ENCODE results near the gene EPSTI1.

EPSTI1 gene

DNA sequence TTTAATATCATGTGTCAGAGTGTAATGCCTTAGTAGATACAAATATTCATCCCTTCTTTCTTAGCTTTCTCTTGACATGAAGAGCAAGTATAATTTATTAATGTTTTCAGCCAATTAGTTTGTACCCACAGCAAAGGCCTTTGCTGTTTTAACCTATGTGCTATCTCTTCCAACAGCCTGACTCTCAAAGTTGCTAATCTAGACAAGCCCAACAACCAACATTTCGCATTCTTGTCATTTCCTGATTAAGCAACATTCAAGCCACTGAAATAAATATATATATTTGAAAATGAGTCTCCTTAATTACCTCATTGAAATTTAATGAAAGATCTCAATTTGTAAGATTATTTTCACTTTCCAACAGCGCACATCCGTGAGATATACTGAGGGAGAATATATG lies 18.5 kb downstream of the EPSTI1 start:
- TF ChIP-seq EGR1 (IDR thresholded peaks at IDR 0.05): no peak
- TF ChIP-seq CEBPB (IDR thresholded peaks at IDR 0.05): no peak
- TF ChIP-seq FOXM1 (IDR thresholded peaks at IDR 0.05; ENCODE audit: borderline replicate concordance, low read depth): no peak
- no peak for TF ChIP-seq ZBTB7A (IDR thresholded peaks at IDR 0.05; ENCODE audit: low read depth)
- no peak for TF ChIP-seq NFIC (IDR thresholded peaks at IDR 0.05)
- TF ChIP-seq, protein P1, sequence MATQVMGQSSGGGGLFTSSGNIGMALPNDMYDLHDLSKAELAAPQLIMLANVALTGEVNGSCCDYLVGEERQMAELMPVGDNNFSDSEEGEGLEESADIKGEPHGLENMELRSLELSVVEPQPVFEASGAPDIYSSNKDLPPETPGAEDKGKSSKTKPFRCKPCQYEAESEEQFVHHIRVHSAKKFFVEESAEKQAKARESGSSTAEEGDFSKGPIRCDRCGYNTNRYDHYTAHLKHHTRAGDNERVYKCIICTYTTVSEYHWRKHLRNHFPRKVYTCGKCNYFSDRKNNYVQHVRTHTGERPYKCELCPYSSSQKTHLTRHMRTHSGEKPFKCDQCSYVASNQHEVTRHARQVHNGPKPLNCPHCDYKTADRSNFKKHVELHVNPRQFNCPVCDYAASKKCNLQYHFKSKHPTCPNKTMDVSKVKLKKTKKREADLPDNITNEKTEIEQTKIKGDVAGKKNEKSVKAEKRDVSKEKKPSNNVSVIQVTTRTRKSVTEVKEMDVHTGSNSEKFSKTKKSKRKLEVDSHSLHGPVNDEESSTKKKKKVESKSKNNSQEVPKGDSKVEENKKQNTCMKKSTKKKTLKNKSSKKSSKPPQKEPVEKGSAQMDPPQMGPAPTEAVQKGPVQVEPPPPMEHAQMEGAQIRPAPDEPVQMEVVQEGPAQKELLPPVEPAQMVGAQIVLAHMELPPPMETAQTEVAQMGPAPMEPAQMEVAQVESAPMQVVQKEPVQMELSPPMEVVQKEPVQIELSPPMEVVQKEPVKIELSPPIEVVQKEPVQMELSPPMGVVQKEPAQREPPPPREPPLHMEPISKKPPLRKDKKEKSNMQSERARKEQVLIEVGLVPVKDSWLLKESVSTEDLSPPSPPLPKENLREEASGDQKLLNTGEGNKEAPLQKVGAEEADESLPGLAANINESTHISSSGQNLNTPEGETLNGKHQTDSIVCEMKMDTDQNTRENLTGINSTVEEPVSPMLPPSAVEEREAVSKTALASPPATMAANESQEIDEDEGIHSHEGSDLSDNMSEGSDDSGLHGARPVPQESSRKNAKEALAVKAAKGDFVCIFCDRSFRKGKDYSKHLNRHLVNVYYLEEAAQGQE (IDR thresholded peaks at IDR 0.05; ENCODE audit: low read depth): no peak
- TF ChIP-seq TEAD4 (IDR thresholded peaks at IDR 0.05): no peak
- no peak for TF ChIP-seq TAF1 (IDR thresholded peaks at IDR 0.05; ENCODE audit: low read depth)
- TF ChIP-seq TCF12 (IDR thresholded peaks at IDR 0.05; ENCODE audit: low read depth): no peak
- TF ChIP-seq YY1 (IDR thresholded peaks at IDR 0.05; ENCODE audit: low read depth): no peak

DNA sequence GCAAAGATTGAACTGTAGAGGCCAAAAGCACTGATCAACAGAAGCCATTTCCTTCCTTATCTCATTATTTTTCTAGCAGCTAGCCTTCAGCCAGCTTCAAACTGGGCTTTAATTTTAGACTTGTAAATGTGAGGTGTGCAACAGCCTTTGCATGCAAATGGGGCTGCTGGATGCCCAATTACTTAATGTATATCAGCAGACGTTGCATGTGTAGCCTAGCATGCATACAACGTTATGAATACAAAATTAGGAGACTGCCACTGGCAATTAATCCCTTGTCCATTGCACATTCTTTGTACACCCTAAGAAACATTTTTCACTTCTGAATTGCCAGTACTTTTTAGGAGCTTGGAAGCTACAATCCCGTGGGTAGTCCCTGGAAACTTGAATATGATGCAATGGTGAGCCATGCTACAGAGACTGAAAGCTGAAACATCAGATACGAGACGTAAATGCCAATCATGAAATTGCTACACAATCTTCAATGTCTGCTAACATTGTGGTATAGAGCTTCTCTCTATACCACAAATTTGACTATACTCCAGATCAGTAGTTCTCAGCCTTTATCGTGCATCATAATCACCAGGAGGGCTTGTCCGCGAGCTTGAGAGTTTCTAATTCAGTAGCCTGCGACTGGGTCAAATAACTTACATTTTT lies 20.2 kb downstream of the EPSTI1 start:
- TF ChIP-seq YY1 (IDR thresholded peaks at IDR 0.05; ENCODE audit: low read depth) (no peak), EGR1 (IDR thresholded peaks at IDR 0.05) (no peak), FOXM1 (IDR thresholded peaks at IDR 0.05; ENCODE audit: borderline replicate concordance, low read depth) (no peak)
- TF ChIP-seq, protein P2, sequence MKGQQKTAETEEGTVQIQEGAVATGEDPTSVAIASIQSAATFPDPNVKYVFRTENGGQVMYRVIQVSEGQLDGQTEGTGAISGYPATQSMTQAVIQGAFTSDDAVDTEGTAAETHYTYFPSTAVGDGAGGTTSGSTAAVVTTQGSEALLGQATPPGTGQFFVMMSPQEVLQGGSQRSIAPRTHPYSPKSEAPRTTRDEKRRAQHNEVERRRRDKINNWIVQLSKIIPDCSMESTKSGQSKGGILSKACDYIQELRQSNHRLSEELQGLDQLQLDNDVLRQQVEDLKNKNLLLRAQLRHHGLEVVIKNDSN (IDR thresholded peaks at IDR 0.05): no peak

DNA sequence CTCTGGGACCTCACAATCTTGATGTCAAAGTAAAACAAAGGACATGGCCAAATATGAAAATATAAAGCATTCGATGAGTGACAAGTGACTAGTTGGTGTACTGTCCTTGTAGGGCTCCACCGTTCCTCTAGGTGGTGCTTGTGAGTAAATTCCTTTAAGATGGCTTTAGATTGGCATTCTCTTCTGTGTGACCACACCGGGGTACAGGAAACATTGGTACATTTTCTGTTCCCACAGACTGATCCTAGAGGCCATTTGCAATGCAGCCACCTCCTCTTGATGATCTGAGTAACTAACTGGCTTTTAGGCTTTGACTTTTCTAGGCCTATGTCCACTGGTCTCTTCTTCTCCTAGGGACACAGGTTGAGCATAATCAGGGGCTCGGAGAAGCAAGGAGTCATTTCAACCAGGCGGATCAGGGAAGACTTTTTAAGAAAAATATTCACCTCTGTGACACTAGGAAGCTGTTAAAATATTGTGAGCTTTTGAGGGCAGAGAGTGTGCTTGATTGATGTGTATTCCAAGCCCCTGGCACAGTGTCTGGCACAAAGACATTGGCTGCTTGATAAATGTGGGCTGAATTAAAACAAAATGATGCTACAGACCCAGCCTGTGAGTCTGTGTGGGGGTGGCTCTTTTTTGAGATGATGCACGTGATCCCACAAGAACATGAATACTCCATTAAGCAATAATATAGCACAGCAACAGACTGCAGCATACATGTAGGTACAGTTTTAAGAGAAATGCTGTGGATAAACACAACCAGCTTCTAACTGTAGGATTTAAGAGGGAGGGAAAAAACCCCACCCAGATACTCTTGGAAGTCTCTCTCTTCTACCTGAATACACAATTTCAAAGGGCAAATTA lies 21.0 kb downstream of the EPSTI1 start:
- peak; percentile 47; the same call in 1 of the 2 replicates for TF ChIP-seq RAD21 (IDR thresholded peaks at IDR 0.05; ENCODE audit: low read depth)
- no peak for TF ChIP-seq EGR1 (IDR thresholded peaks at IDR 0.05)
- peak; percentile 50; the same call in 1 of the 2 replicates for TF ChIP-seq TEAD4 (IDR thresholded peaks at IDR 0.05)

DNA sequence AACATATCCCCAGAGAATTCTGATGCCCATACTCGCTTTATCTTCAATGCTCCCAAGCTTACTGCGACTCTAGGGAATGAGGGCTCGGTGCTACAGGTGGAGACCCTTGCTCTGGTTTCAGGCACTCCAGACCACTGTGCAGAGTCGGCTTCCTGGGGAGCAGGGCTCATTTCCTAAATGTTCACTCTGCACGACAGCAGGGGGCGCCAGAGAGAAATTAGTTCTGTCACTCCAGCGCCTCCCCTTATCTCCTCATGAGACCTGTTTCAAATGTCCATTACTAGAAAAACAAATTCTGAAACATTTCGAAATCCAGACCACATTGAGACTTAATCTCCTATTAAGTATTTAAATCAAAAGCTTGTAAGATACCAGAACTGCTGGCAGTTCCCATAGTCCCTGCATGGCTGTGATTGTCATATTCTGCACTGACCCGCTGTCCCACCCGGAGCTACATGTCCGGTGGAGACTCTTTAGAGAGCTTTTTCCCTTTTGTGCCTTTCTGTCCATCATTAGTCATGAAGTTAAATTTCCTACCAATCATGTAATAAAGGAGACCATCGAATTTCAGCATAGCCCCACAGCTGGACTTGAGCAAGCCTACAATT lies 22.4 kb downstream of the EPSTI1 start:
- TF ChIP-seq RAD21 (IDR thresholded peaks at IDR 0.05; ENCODE audit: low read depth): peak; percentile 57
- TF ChIP-seq, protein P2 (IDR thresholded peaks at IDR 0.05): no peak

DNA sequence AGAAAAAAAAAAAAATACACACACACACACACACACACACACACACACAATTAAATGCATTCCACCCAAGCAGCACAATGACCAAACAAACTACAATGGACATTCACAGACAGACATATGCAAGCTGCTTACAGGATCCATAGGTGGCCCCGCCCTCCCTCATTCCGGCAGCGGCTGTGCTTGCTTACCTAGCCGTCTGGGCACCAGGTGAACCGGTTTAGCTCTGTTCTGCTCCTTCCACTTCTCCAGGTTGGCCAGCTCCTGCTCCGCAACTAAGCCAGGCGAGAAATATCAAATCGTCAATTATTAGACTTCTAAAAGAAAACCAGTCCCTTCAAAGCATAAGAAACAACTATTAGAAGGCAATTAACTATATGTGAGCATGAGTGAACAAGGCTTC lies 23.1 kb downstream of the EPSTI1 start:
- peak; percentile 36; the same call in 1 of the 2 replicates for TF ChIP-seq TEAD4 (IDR thresholded peaks at IDR 0.05)
- TF ChIP-seq, protein P3, sequence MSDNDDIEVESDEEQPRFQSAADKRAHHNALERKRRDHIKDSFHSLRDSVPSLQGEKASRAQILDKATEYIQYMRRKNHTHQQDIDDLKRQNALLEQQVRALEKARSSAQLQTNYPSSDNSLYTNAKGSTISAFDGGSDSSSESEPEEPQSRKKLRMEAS (IDR thresholded peaks at IDR 0.05): no peak

DNA sequence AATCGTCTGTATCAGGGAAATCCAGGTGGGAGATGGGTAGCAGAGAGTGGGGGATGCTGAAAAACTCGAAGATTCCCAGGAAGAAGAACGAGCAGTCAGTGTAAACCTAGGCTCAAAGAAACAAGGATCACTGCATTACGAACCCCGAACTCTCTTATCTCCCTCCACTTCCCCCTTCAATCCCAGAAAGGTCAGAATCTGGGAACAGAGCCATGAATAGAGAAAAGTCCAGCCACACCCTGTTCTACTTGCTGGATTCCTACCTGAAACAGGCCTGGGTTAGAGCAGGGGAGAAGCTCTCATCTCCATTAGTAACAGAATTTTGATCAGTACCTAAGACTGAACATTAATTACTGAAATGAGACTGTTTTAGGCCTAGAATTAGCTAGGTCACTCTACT lies 24.4 kb downstream of the EPSTI1 start:
- TF ChIP-seq CREB1 (IDR thresholded peaks at IDR 0.05; ENCODE audit: low read depth) (no peak), CEBPB (IDR thresholded peaks at IDR 0.05) (no peak), YY1 (IDR thresholded peaks at IDR 0.05; ENCODE audit: low read depth) (no peak)
- TF ChIP-seq, protein P2 (IDR thresholded peaks at IDR 0.05): no peak

DNA sequence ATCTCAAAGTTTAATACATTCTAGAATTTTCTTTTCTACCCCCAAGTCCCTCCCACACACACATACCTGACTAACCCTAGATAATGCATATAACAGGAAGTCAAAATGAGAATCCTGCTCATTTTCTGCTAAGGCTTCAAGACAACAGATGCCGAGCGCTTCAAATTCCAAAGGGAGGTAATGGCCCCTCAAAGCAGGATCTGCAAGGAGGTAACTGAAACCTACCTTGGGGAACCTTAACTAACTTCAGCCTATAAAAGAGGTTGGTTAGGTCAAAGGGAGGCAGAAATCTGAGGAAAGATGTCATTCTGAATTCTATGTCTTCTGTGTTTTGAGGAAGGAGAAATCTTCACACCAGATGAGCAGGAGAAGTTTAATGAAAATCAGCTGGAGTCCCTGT lies 26.8 kb downstream of the EPSTI1 start:
- no peak for TF ChIP-seq TAF1 (IDR thresholded peaks at IDR 0.05; ENCODE audit: low read depth)
- TF ChIP-seq CREB1 (IDR thresholded peaks at IDR 0.05; ENCODE audit: low read depth): no peak
- no peak for TF ChIP-seq TCF12 (IDR thresholded peaks at IDR 0.05; ENCODE audit: low read depth)

DNA sequence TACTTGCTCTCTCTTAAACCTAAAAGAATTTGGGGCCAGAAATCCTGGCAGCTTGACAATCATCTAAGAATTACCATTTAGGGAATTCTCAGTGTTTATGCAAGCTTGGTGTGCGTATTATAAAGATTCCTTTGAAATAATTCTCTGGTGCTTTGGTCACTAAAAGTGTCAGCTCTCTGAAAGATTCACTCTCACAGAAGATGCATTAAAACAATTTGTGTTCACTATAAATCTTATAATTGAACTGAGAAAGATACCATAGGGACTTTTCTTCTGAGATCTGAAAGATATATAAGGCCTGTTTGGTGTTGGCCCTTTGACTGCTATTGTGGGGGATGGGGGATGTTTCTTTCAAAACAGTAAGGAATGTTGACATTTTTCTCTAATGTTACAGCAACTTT lies 27.3 kb downstream of the EPSTI1 start:
- TF ChIP-seq, protein P1 (IDR thresholded peaks at IDR 0.05; ENCODE audit: low read depth): no peak
- TF ChIP-seq TCF12 (IDR thresholded peaks at IDR 0.05; ENCODE audit: low read depth) (no peak), ZBTB7A (IDR thresholded peaks at IDR 0.05; ENCODE audit: low read depth) (no peak), TAF1 (IDR thresholded peaks at IDR 0.05; ENCODE audit: low read depth) (no peak), EGR1 (IDR thresholded peaks at IDR 0.05) (no peak), TEAD4 (IDR thresholded peaks at IDR 0.05) (no peak), FOXM1 (IDR thresholded peaks at IDR 0.05; ENCODE audit: borderline replicate concordance, low read depth) (no peak), CEBPB (IDR thresholded peaks at IDR 0.05) (no peak), EP300 (IDR thresholded peaks at IDR 0.05; ENCODE audit: borderline replicate concordance) (no peak), CREB1 (IDR thresholded peaks at IDR 0.05; ENCODE audit: low read depth) (no peak), NFIC (IDR thresholded peaks at IDR 0.05) (no peak), RAD21 (IDR thresholded peaks at IDR 0.05; ENCODE audit: low read depth) (no peak), YY1 (IDR thresholded peaks at IDR 0.05; ENCODE audit: low read depth) (no peak)
- TF ChIP-seq, protein P3 (IDR thresholded peaks at IDR 0.05): no peak
- TF ChIP-seq, protein P2 (IDR thresholded peaks at IDR 0.05): no peak

Data from Ishikawa (cell line).